Colon (tissue), 2 donors: ENCODE results near the gene CAMTA1.

ENCODE experiments used
- FAIRE-seq: peaks from 2 replicates; lab custom pipeline; 2012; peaks lifted over from hg19 to GRCh38; lab: Jason Lieb, UNC
- donor health status: control.
- donor health status: control.

CAMTA1 gene

DNA sequence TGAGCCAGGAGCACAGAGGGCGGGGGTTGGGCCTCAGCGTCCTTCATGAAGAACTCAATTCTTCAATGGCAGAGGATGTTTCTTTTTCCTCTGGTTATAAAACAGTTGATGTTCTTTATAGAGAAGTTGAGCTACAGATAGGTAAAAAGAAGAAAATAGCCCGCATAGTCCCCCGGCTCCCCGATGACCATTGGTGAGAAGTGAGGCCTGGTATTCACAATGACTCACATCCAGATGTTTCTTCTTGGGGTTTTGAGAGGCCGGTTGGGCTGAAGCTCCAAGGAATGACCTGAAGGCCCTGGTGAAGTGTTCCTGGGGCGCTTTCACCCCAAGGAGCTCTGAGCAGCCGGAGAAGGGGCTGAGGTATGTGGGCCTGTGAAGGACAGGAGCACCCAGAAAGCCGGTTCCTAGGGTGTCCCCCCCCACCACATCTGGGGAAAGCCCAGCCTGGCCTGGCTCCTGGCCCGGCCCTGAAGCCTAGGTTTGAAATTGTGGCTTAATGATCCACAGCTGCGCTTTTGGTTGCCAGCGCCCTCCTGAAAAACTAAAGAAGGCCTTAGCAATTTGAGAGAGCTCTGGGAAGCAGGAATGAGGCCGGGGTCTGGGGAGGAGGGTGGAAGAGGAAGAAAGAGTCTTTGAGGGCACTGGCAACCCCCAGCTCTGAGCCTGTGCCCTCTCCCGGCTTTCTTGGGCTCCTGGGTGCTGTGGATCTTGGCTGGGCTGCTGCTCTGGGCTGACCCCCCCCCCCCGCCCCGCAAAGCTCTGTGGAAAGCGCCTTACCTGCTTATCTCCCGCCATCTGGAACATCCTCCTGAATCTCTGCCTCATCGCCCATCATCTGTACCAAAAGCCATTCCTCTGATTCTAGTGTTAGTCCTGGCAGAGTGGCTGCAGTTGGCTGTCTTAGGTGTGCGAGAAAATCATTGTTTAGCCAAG is 444.7 kb downstream of the CAMTA1 start:
- FAIRE-seq: no peak

DNA sequence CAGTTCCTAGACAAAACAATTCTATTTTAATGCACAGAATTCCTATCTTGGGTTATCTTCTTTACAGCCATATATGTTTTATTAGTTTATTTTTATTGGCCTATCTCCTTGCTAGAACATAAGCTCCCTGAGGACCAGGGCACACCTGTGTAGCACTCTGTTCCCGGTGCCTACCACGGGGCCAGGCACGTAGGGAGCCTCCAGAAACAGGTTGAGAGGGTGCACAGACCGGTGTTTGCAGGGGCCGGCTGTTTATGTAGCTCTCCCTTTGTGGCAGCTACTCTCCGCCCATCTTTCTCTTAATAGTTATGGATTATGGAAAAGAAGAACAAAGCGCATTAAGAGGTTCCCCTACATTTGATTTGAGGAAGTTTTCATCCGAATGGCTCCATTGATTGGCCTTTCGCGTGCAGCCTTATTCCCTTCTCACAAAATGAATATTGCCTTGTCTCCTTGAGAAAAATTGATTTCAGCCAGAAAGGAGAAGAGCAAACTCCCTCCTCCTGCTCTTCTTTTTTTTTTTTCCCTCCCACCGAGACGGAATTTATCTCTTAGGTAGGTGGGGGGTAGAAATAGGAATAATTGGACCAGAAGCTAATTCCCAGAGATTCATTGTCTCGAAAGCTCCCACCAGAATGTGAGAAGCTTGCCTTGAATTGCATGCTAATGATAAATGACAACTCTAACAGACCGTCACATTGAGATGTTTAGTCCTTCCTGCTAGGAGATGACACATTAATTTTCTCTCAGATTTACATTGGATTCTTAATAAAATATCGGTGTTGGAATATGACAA is 447.4 kb downstream of the CAMTA1 start:
- FAIRE-seq: no peak

DNA sequence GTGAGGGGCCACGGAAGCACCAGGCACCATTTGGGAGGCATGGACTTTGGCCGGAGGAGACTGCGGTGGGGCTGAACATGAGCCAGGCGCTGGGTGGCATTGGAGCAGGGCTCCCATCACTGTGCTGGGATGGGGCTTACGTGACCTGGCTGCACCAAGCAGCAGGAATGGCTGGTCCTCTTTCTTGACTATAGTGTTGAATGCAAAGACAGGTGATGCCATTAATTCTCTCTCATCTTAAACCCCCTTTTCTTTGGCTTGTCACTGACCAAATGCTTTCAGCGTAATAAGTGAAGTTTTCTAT is 447.9 kb downstream of the CAMTA1 start:
- no peak for FAIRE-seq

- no peak for FAIRE-seq
These were observed 448.6 kb downstream of the CAMTA1 start for GRCh38 chr1:7233646-7234470.

GRCh38 chr1:7234471-7234755 is 449.2 kb downstream of the CAMTA1 start:
- FAIRE-seq: no peak

DNA sequence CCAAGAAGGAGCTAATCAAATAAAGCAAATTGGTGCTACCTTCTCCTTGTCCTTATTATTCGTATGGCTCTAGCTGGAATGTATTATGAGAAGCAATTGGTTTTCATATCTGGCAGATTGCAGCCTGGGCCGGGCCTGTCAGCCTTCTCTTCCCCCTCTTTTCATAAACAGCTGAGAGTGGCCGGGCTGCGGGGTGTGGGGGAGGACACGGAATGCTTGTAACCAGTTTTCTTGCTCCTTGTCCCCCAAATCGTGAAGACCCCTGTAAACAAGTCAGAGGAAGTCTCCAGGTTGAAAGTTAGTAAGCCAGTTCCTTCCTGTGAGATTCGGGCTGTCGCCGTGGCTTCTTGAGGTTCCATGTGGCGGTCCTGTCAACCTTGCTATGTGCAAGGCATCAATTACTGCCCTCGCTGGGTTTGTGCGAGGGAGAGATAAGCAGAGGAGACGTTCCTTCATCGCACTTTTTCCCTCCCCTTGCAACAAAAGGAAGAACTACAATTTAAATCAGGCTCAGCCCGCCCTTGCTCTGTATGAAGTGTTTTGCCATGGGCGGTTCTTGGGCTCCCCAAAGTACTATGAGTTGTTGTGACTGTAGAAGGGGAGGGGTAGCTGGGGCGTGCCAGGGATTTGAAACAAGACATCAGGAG is 450.7 kb downstream of the CAMTA1 start:
- FAIRE-seq: no peak

GRCh38 chr1:7236844-7237515 is 451.7 kb downstream of the CAMTA1 start:
- no peak for FAIRE-seq

DNA sequence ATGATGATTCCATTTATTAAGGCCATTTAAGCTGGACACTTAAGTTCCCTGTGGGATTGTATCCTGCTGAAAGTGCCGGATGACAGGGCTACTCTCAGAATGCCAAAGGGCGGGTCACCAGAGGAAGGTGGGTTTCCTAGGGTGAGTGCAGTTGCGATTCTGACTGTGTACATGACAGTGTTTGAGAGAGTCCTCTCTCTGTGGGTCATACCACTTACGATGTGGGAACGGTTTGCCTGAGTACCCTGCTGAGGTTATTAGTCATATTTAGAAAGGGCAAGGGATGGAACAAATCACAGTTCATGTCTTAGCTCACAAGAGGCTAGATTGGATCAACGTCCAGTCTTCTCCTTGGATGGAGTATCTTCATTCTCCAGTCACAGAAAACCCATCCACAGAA is 461.9 kb downstream of the CAMTA1 start:
- FAIRE-seq: no peak

- FAIRE-seq: no peak
These were observed 462.7 kb downstream of the CAMTA1 start for GRCh38 chr1:7247791-7248548.

DNA sequence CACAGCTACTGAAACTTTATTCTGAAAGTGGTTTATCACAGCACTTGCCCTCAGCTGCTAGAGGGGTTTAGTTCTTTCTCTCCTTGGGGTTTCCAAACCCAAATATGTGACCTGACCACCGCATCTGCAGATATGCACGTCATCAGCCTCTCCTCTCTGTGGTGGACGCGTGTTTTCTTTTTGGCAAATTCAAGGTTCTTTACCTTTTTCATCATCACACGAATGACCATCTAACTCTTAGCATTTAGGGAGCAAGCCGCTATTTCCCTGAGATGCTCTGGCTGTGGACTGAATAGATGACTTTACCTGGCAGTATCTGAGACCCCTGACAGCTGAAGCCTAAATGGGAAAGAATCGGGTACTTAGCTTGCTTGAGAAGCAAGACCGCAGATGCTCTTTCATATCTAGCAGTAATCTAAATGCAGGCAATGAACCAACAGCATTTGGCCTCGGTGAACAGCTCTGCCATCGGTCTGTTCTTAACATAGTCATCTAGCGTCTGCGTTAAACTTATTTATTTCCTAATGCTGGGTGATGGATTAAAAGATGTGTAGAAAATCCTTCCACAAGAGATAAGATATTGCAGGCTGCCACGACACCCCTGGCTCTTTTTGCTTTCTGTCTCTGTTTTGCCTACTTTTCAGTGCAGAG is 463.4 kb downstream of the CAMTA1 start:
- FAIRE-seq: no peak

- FAIRE-seq: no peak
These were observed 464.3 kb downstream of the CAMTA1 start for GRCh38 chr1:7249516-7249915.

DNA sequence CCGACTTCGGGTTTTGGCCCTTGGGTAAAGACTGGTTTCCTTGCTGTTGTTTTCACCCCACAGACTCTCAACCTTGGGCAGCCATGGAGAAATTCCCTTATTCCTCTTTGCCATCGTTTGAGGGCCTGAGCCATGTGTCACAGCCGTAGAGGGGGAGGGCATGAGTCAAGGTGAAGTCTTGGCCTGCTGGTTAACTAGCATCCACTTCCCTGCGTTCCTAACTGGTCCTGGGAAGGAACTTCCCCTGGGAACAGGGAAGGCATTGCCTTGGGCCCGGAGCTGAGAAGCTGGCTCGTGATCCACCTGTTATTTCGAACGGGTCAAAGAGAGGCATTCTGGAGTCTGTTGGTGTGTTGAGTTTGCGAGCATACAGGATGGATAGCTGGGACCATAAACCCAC is 464.9 kb downstream of the CAMTA1 start:
- FAIRE-seq: no peak

DNA sequence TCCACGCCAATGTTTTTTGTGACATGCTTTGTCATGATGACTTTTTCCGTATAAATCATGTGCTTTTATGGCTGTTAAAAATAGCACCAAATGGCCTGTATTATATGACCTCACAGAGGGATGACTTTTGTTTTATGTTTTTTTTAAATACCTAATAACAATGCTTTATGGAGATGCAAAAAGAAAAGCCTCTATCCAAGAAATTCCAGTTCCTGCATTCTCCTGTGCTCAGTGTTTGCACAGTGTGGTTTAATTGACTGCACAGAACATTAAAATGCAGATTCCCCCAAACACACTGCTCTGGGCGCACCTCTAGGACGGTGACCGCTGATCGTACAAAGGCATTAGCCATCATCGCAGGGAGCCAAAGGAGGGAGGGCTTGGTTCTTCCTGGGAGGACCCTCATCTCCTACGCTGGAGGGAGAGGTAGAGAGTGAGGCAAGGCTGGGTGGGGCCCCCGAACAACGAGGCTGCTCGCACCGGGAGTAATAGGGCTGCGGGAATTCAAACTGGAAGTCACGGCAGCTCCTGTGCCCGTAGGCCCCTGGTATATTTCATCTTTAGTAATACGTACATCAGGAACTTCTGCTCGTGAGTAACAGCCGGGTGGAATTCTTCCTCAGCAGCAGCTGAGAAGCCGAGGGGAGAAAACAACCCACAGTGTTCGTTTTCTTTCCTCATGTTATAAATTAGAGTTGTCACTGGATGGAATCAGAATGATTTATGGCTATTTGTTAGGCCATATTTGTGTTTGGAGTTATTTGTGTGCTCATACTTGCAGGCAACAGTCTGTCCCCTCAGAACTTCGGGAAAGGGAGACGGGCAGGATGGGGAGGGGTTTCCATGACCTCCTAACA is 465.6 kb downstream of the CAMTA1 start:
- FAIRE-seq: no peak

DNA sequence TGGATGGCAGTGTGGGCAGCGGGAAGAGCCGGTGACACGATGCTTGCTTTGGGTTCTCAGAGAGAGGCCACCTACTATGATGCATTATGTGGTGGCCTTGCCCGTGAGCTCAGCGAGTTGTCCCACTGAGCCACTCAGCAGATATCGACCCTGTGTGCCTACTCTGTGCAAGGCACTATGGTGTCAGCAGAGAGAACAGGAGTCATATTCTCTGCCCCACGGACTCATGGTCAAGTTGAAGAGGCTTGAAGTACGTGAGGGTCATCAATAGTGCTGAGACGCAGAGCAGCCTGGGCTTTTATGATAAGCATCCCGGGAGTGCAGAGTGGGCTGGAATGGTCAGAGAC is 466.2 kb downstream of the CAMTA1 start:
- no peak for FAIRE-seq

DNA sequence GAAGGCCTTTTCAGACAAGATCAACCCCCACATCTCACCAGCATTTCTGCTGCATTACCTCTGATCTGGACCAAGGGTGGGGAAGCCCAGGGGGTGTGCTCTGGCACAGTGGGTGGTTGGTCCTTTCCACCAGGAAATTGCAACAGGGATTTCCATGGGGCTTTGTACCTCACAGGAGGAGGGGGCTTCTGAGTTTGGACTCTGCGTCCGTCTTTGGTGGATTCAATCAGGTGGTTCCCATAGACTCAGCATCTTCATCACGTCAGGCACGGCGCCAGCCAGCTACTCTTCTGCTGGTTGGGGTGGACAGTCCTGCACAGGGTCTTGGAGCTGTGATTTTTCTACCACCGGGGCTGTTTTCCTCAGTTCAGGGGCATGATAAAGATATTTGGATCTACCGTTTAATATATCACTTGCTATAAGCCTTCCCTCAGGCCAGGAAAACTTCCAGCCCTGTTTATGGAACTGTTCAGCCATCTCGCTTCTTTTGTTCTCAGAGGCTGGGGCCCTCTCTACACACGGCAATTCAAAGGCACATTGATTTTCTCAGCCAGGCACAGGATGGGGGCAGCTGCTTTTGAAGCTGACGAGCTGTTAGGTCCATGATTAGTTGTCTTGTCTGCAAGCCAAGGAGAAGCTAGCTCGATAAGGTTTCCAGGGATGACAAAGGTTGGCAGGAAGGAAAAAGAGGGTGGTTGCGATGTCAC is 467.3 kb downstream of the CAMTA1 start:
- no peak for FAIRE-seq

GRCh38 chr1:7253118-7253480 is 467.8 kb downstream of the CAMTA1 start:
- FAIRE-seq: no peak

DNA sequence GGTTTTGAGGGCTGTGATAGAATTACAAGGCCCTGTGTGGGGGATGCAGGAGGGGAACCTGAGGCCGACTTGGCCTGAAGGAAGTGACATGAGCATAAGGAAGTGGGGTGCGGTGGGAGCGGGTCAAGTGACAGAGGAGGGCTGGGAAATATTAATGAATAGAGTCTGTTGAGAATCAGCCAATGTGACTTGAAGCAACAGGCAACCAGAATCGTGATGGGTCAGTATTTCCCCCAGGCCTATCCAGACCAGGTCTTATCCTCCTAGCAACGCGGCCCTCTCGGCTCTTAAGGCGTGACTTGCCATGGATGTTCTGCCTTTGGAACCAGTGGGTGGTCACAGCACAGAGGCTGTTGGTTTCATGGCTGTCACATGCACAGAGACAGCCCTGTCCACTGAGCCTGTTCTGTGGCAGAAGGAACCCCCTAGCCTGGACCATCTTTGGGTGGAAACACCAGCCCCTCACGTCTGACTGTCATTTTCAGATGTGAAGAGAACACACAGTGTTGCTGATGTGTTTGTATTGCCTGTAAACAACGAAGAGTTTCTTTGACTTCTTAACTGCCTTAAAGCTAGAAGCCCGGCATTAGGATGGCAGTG is 468.8 kb downstream of the CAMTA1 start:
- FAIRE-seq: no peak

DNA sequence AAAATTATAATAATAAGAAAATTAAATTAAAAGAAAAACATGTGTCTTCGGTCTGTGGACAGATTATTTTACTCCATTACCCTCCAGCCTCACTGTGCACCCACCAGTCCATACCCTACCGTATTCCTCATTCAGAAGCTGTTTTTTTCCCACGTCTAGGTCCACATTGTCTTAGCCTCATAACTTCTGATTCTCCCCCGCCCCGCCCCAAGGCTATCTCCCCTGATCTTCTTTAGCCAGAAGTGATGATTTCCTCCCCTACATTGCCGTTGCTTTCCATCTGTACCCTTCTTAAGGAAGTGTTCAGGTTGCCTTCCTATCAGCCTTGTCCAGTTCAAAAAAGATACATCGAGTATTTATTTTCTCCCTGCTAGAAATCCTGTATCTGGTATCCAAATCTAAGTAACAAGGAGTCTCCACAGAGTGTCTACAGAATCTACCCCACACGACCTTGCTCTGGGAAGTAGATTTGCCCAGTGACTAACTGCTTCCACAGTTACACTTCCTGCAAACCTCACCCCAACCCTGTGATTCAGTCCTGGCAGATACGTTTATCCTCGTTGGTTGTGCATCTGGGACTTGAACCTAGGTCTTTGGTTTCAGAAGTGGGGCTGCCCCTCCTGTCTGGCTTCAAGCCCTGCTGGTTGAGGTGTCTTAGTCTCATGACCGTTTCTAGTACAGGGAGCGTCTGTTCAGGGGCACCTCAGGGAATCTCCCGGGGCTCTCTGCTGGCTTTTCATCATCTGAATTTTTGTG is 470.2 kb downstream of the CAMTA1 start:
- no peak for FAIRE-seq
